ENCODE data around the gene NUP54.

- no peak for TF ChIP-seq CTCF (conservative IDR thresholded peaks at IDR 0.05; ENCODE audit: low read depth, low read length)
- no peak for TF ChIP-seq EZH2 (IDR thresholded peaks at IDR 0.05; ENCODE audit: borderline replicate concordance, low read depth, low read length, poor library complexity, severe bottlenecking)
Measured at GRCh38 chr4:76175336-76175735, 27.1 kb upstream of the NUP54 start.

Data from A673 (cell line).